LNCAP (cell line): ENCODE measurements around the gene CARS1.

Source experiments
- TF ChIP-seq, protein P1 (sequence below): fragments of 450-650 bp; IDR thresholded peaks from 2 replicates; pipeline ENCODE4 v1.5.1; 2017; ENCODE audit warnings: mild to moderate bottlenecking

The CARS1 gene

GRCh38 chr11:3092603-3093141, 35.4 kb upstream of the CARS1 start:
- TF ChIP-seq, protein P1, sequence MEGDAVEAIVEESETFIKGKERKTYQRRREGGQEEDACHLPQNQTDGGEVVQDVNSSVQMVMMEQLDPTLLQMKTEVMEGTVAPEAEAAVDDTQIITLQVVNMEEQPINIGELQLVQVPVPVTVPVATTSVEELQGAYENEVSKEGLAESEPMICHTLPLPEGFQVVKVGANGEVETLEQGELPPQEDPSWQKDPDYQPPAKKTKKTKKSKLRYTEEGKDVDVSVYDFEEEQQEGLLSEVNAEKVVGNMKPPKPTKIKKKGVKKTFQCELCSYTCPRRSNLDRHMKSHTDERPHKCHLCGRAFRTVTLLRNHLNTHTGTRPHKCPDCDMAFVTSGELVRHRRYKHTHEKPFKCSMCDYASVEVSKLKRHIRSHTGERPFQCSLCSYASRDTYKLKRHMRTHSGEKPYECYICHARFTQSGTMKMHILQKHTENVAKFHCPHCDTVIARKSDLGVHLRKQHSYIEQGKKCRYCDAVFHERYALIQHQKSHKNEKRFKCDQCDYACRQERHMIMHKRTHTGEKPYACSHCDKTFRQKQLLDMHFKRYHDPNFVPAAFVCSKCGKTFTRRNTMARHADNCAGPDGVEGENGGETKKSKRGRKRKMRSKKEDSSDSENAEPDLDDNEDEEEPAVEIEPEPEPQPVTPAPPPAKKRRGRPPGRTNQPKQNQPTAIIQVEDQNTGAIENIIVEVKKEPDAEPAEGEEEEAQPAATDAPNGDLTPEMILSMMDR = no peak

DNA sequence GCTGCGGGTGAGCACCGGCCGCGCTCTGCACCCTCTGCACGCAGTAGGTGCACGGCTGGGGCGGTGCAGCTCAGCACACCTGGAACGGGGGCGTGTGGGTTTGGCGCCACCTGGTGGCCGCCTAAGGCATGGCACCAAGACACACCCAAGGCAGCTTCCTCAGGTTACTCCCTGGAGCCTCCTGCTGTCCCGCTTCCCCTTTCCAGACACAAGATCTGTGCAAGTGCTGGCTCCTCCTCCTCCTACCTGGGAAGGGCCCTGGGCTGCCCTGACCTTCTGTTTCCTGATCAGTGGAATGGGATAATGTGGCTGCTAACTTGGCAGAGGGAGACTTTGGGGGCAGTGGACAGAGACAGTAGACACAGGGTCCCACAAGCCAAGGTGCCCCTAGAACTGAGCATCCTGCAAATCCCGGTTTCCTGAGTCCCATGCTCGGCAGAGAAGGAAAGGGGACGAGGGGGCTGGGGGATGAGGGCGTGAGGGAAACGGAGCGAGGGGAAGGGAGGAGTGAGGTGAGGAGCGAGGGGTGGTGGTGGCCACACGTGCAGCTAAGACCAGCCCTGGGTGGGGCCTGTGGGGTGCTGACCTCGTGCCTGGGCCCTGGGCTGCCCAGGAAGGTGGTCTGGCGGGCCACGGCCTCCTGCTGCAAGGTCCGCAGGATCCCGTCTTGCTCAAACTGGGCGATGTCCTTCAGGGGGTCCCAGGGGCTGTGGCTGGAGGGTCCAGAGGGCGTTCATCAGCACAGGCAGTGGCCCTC, 34.8 kb upstream of the CARS1 start:
- TF ChIP-seq, protein P1 = peak; percentile 100

GRCh38 chr11:3091081-3091845, 34.0 kb upstream of the CARS1 start:
- TF ChIP-seq, protein P1 = no peak

- TF ChIP-seq, protein P1 = no peak
These were observed 33.1 kb upstream of the CARS1 start for GRCh38 chr11:3090096-3090901.

- TF ChIP-seq, protein P1 = no peak
These were observed 32.2 kb upstream of the CARS1 start for GRCh38 chr11:3089236-3090061.

- TF ChIP-seq, protein P1 = no peak
These were observed 31.6 kb upstream of the CARS1 start for GRCh38 chr11:3088806-3089205.
